ENCODE results near the gene CXCL17. TPM values are rescaled to one million over a fixed set of nuclear protein-coding genes. Genes with fewer than 3 reads are reported as not detected.

Gene CXCL17
- total RNA-seq, 1 experiment from 2014 or later: not detected

- Mint-ChIP-seq H3K9me3 (no peaks in the 10 kb centered on the region), H3K4me1 (peaks cover 37 to 42% of the 10 kb centered on the region in 2 experiments), H3K27ac (no peak overlapping the region; a peak in 1 of 7 replicates), H3K27me3 (ENCODE audit: low read depth) (peaks cover 29% of the 10 kb centered on the region), H3K4me3 (no peak overlapping the region; a peak in 1 of 5 replicates), H3K36me3 (ENCODE audit: insufficient read depth in 1 of 3, low read depth in 3 of 3) (no peaks in the 10 kb centered on the region)
- no peaks in the 10 kb centered on the region for H3K79me1 ChIP-seq (ENCODE audit: insufficient read depth, low read depth, low read length, poor library complexity, severe bottlenecking)
- H3K4ac ChIP-seq (ENCODE audit: low read depth, low read length): no peak overlapping the region
- H3K27ac ChIP-seq (ENCODE audit: insufficient read length, low read depth, low read length): no peak overlapping the region
- no peak overlapping the region for H4K91ac ChIP-seq (ENCODE audit: insufficient read length, low read depth, low read length)
- no peak overlapping the region for H3K4me2 ChIP-seq (ENCODE audit: insufficient read depth, insufficient read length, low read length)
- no peak overlapping the region for H2AFZ ChIP-seq (ENCODE audit: low read length)
- H2BK120ac ChIP-seq (ENCODE audit: low read depth, low read length, poor library complexity, severe bottlenecking): no peak overlapping the region
- no peaks in the 10 kb centered on the region for H4K20me1 ChIP-seq (ENCODE audit: control insufficient read depth, insufficient read depth, insufficient read length)
- no peaks in the 10 kb centered on the region for H3K27me3 ChIP-seq (ENCODE audit: insufficient read depth, low read length)
- no peak overlapping the region for H3K23ac ChIP-seq (ENCODE audit: insufficient read length, low read depth, low read length)
- no peak overlapping the region for H3K9ac ChIP-seq (ENCODE audit: extremely low read depth, insufficient read length, low read length)
- DNase-seq: no peak
- H4K8ac ChIP-seq (replicated peaks; ENCODE audit: insufficient read length, low read depth, low read length): no peak overlapping the region
- H3T11ph ChIP-seq (ENCODE audit: low read length): no peak overlapping the region
- TF ChIP-seq CTCF (conservative IDR thresholded peaks at IDR 0.05): no peak
- no peak overlapping the region for H4K5ac ChIP-seq (ENCODE audit: insufficient read length, low read depth, low read length)
- no peak overlapping the region for H2BK5ac ChIP-seq (ENCODE audit: insufficient read length, low read length)
- no peaks in the 10 kb centered on the region; the same call in 1 of the 2 replicates for H3K4me1 ChIP-seq (ENCODE audit: insufficient read depth, low read length)
- no peak overlapping the region for H3K56ac ChIP-seq (ENCODE audit: insufficient read length, low read depth, low read length)
- no peak overlapping the region for H2BK15ac ChIP-seq (ENCODE audit: low read depth, low read length)
- no peak overlapping the region for H2AK5ac ChIP-seq (ENCODE audit: insufficient read length, low read length)
- H3K79me2 ChIP-seq (ENCODE audit: insufficient read depth, low read length): no peaks in the 10 kb centered on the region
- no CpG with 5 or more reads among the region's 4 CpGs for WGBS (ENCODE audit: extremely low coverage, insufficient read length, low lambda C conversion rate)
- no peak overlapping the region for H3K14ac ChIP-seq (ENCODE audit: insufficient read depth, low read length)
- no peak overlapping the region for H3K18ac ChIP-seq (ENCODE audit: insufficient read length, low read depth, low read length)
- H2BK20ac ChIP-seq (ENCODE audit: low read depth, low read length, poor library complexity, severe bottlenecking): no peak overlapping the region
- no peak overlapping the region for H2BK12ac ChIP-seq (ENCODE audit: insufficient read length, low read depth, low read length)
- H3K9me3 ChIP-seq (ENCODE audit: control insufficient read depth, low read depth, low read length): no peaks in the 10 kb centered on the region
- H3K23me2 ChIP-seq (ENCODE audit: insufficient read length, low read depth, low read length, poor library complexity, severe bottlenecking): no peaks in the 10 kb centered on the region
These were observed 1.2 kb upstream of the CXCL17 start for GRCh38 chr19:42443944-42444398.

Measured in H9 (cell line).